ENCODE measurements around the gene ESR2. TPM values are rescaled to one million over a fixed set of nuclear protein-coding genes. Genes with fewer than 3 reads are reported as not detected.

The ESR2 gene
- total RNA-seq, 2 experiments from 2014 or later = 0.31 to 0.43 TPM

DNA sequence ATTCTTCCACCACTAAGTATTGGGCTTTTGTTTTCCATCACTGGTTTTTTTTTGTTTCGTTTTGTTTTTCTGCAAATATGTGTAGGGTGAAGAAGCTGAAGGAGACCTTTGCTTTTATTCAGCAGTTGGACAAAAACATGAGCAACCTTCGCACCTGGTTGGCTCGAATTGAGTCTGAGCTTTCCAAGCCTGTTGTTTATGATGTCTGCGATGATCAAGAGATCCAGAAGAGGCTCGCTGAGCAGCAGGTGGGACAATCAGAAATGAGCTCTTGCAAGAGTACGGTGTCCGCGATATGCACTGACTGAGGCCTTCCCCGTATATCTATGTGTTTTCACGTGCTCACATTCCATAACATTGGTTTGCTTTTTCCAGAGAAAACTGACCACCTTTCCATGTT lies 91.5 kb downstream of the ESR2 start:
- Mint-ChIP-seq H3K36me3 (ENCODE audit: low read depth) (no peaks in the 10 kb centered on the region), H3K27me3 (no peaks in the 10 kb centered on the region), H3K9me3 (no peaks in the 10 kb centered on the region), H3K4me3 (no peak overlapping the region), H3K27ac (no peak overlapping the region), H3K4me1 (ENCODE audit: low read depth) (no peaks in the 10 kb centered on the region)
- ATAC-seq (no peak), DNase-seq (no peak)
- ChIA-PET CTCF (interaction anchor here (1.0 to 1.5 kb wide), 2 partner anchors 93 to 101 kb away, joined by 3 to 6 read pairs; no protein-coding TSS in a partner anchor), POLR2A (no interaction called here)
- TF ChIP-seq, protein P1, sequence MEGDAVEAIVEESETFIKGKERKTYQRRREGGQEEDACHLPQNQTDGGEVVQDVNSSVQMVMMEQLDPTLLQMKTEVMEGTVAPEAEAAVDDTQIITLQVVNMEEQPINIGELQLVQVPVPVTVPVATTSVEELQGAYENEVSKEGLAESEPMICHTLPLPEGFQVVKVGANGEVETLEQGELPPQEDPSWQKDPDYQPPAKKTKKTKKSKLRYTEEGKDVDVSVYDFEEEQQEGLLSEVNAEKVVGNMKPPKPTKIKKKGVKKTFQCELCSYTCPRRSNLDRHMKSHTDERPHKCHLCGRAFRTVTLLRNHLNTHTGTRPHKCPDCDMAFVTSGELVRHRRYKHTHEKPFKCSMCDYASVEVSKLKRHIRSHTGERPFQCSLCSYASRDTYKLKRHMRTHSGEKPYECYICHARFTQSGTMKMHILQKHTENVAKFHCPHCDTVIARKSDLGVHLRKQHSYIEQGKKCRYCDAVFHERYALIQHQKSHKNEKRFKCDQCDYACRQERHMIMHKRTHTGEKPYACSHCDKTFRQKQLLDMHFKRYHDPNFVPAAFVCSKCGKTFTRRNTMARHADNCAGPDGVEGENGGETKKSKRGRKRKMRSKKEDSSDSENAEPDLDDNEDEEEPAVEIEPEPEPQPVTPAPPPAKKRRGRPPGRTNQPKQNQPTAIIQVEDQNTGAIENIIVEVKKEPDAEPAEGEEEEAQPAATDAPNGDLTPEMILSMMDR (IDR thresholded peaks at IDR 0.05) = no peak
- intact Hi-C loops (cut with micrococcal nuclease) = no loop called here

DNA sequence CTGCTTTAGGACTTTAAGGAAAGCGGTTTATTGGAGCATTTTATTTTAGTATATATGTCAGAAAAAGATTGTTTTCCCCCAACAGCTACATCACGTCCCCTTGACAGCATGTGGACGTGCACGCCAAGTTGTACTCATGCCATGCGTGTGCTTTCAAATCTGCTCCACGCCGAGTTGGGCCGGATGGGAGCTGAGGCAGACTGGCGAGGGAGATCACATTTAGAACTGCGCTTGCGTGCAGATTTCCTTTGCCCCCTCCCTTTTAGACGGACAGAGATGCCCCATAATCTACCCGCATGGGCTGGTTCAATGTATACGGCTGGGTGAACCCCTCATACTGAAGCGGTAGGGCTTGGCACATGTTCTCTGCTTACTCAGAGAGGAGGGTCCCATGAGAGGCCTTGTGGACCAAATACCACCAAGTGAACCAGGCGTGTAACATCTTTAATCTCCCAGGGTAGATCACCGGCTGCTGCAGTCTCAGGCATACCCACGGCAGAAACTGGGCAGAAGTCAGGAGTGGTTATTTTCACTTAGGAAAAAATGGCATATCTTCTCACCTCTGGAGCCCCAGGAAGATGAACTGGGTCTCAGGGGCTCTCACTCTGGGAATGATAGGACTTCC lies 92.1 kb downstream of the ESR2 start:
- H3K27me3 Mint-ChIP-seq = no peaks in the 10 kb centered on the region
- H3K36me3 Mint-ChIP-seq (ENCODE audit: low read depth) = no peaks in the 10 kb centered on the region
- TF ChIP-seq, protein P1 (IDR thresholded peaks at IDR 0.05) = no peak
- no peaks in the 10 kb centered on the region for H3K9me3 Mint-ChIP-seq
- ChIA-PET CTCF (interaction anchor here (1.4 kb wide), 1 partner anchor 93 kb away, joined by 3 read pairs; the partner anchor contains the start of gene ESR2), POLR2A (no interaction called here)
- intact Hi-C loops (cut with micrococcal nuclease) = no loop called here
- no peak overlapping the region for H3K4me3 Mint-ChIP-seq
- no peak for DNase-seq
- no peak for ATAC-seq
- H3K27ac Mint-ChIP-seq = no peak overlapping the region
- H3K4me1 Mint-ChIP-seq (ENCODE audit: low read depth) = peaks cover under 1% of the 10 kb centered on the region

DNA sequence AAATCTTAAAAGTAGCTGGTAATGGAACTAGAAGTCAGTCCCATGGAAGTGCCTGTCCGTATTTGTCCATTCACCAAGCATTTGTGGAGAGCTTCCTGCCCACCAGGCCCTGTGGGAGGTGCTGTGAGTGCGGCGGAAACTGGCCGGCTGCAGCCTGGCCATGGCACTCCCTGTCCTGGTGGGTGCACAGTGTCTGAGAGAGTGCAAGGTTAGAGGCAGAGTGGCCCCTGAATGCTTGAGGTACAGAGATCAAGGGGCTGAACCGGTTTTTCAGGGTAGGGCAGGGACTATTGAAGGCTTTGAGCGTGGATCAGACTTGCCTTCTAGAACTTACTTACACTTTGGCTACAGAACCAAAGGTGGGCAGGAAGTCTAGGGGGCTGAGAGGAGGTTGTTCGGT lies 92.9 kb downstream of the ESR2 start:
- ATAC-seq (no peak), DNase-seq (no peak)
- no peak overlapping the region for H3K27ac Mint-ChIP-seq
- no peaks in the 10 kb centered on the region for H3K27me3 Mint-ChIP-seq
- H3K4me3 Mint-ChIP-seq = no peak overlapping the region
- TF ChIP-seq, protein P1 (IDR thresholded peaks at IDR 0.05) = no peak
- CTCF ChIA-PET = interaction anchor here (1.4 to 1.5 kb wide), 2 partner anchors 11 to 93 kb away, joined by 3 to 5 read pairs; partner anchors contain the start of gene ESR2
- intact Hi-C loops (cut with micrococcal nuclease) = no loop called here
- H3K4me1 Mint-ChIP-seq (ENCODE audit: low read depth) = peaks cover 5% of the 10 kb centered on the region
- POLR2A ChIA-PET = no interaction called here
- no peaks in the 10 kb centered on the region for H3K9me3 Mint-ChIP-seq
- no peaks in the 10 kb centered on the region for H3K36me3 Mint-ChIP-seq (ENCODE audit: low read depth)

DNA sequence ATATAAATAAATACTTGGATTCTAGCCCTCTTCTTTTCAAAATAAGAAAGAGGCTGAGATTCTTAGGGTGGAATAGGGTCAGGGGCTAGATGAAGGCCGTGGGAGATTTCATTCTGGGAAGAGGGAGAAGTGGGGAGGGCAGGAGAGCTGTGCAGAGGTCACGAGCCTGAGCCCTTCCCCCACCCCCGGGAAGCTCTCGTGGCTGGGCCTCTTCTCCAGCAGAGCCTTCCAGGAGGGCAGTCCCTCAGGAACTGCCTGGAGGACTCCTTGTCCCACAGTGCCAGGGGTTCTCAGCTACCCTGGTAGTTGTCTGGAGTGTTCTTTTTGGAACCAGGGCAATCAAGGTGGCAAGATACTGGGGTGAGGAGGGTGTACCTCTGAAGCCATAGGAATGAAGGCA lies 94.0 kb downstream of the ESR2 start:
- peaks cover 10% of the 10 kb centered on the region for H3K4me1 Mint-ChIP-seq (ENCODE audit: low read depth)
- intact Hi-C loops (cut with micrococcal nuclease) = no loop called here
- DNase-seq (no peak), ATAC-seq (no peak)
- TF ChIP-seq, protein P1 (IDR thresholded peaks at IDR 0.05) = no peak
- POLR2A ChIA-PET = no interaction called here
- no peak overlapping the region for H3K4me3 Mint-ChIP-seq
- H3K27me3 Mint-ChIP-seq = no peaks in the 10 kb centered on the region
- no peak overlapping the region for H3K27ac Mint-ChIP-seq
- CTCF ChIA-PET = interaction anchor here (1.5 kb wide), 1 partner anchor 12 kb away, joined by 5 read pairs; no protein-coding TSS in a partner anchor
- H3K9me3 Mint-ChIP-seq = no peaks in the 10 kb centered on the region
- peaks cover 2% of the 10 kb centered on the region for H3K36me3 Mint-ChIP-seq (ENCODE audit: low read depth)

DNA sequence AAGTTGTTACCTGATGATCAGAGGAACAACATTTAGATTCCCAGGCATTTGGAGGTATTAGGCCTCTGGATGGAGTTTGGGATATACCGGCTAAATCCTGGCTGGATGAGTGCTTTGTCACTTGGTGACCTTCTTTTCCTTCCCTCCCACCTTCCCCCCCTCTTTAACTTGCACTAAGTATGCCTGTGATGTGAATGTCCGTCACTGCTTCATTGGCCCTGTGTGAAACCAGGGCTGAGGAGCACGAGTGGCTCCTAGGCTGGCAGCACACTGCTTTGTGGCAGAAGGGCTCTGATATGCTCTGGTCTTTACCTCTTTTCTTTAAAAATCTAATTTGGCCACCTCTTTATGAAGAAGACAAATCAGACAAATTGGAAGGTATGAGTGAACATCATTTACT lies 95.7 kb downstream of the ESR2 start:
- ChIA-PET CTCF (interaction anchor here (0.6 to 1.1 kb wide), 2 partner anchors 21 to 105 kb away, joined by 3 to 5 read pairs; no protein-coding TSS in a partner anchor), POLR2A (no interaction called here)
- peaks cover 5% of the 10 kb centered on the region for H3K36me3 Mint-ChIP-seq (ENCODE audit: low read depth)
- no peak overlapping the region for H3K27ac Mint-ChIP-seq
- ATAC-seq (no peak), DNase-seq (no peak)
- no peak overlapping the region for H3K4me3 Mint-ChIP-seq
- intact Hi-C loops (cut with micrococcal nuclease) = no loop called here
- no peaks in the 10 kb centered on the region for H3K9me3 Mint-ChIP-seq
- H3K27me3 Mint-ChIP-seq = no peaks in the 10 kb centered on the region
- TF ChIP-seq, protein P1 (IDR thresholded peaks at IDR 0.05) = no peak
- peaks cover 25% of the 10 kb centered on the region for H3K4me1 Mint-ChIP-seq (ENCODE audit: low read depth)
